ENCODE results near the gene RBPMS2. TPM values are rescaled to one million over a fixed set of nuclear protein-coding genes. Genes with fewer than 3 reads are reported as not detected.
A peak's percentile ranks its signal among the peaks of the same experiment; 100 is the strongest.

RBPMS2 gene
- polyA plus RNA-seq, 6 donors from 2014 or later: 0.29 to 0.64 (median 0.30) TPM; not detected in 2

- peaks cover 50 to 75% (median 65%) of the 10 kb centered on the region in 3 donors for H3K4me1 Mint-ChIP-seq
- H3K9me3 Mint-ChIP-seq: no peaks in the 10 kb centered on the region
- ATAC-seq (ENCODE audit: low read depth in 2 of 2) (no peak), DNase-seq (no peak)
- H3K27ac Mint-ChIP-seq: peak overlapping the region in 5 of 6 donors; percentile 4 to 77 (median 33)
- peak overlapping the region in 7 of 8 donors; percentile 82 to 95 (median 93) for H3K4me3 Mint-ChIP-seq
- H3K36me3 Mint-ChIP-seq: peaks cover 0 to 10% of the 10 kb centered on the region in 2 donors
- H3K27me3 Mint-ChIP-seq: no peaks in the 10 kb centered on the region
Observed at GRCh38 chr15:64701051-64701450, 74.3 kb downstream of the RBPMS2 start.

GRCh38 chr15:64699751-64700388 is 75.5 kb downstream of the RBPMS2 start:
- H3K9me3 Mint-ChIP-seq: no peaks in the 10 kb centered on the region

GRCh38 chr15:64698823-64699222 is 76.6 kb downstream of the RBPMS2 start:
- H3K27ac Mint-ChIP-seq: peak overlapping the region in 5 of 6 donors; percentile 29 to 95 (median 85)
- H3K36me3 Mint-ChIP-seq: peaks cover 0 to 10% of the 10 kb centered on the region in 2 donors
- H3K27me3 Mint-ChIP-seq: no peaks in the 10 kb centered on the region
- H3K4me1 Mint-ChIP-seq: peaks cover 61 to 95% (median 80%) of the 10 kb centered on the region in 3 donors
- H3K4me3 Mint-ChIP-seq: peak overlapping the region in 3 of 8 donors; percentile 4 to 26 (median 11)
- ATAC-seq (ENCODE audit: low read depth in 2 of 2) (no peak), DNase-seq (no peak)
- H3K9me3 Mint-ChIP-seq: no peaks in the 10 kb centered on the region

More at GRCh38 chr15:64699751-64700388, 75.5 kb downstream of the RBPMS2 start:
- no peak for DNase-seq
- Mint-ChIP-seq H3K27ac (peak overlapping the region; percentile 6 to 94 (median 64)), H3K4me1 (peaks cover 58 to 87% (median 76%) of the 10 kb centered on the region in 3 donors), H3K27me3 (no peaks in the 10 kb centered on the region), H3K36me3 (peaks cover 0 to 10% of the 10 kb centered on the region in 2 donors), H3K4me3 (peak overlapping the region in 4 of 8 donors; percentile 57 to 94 (median 84))
- no peak for ATAC-seq (ENCODE audit: low read depth in 2 of 2)

DNA sequence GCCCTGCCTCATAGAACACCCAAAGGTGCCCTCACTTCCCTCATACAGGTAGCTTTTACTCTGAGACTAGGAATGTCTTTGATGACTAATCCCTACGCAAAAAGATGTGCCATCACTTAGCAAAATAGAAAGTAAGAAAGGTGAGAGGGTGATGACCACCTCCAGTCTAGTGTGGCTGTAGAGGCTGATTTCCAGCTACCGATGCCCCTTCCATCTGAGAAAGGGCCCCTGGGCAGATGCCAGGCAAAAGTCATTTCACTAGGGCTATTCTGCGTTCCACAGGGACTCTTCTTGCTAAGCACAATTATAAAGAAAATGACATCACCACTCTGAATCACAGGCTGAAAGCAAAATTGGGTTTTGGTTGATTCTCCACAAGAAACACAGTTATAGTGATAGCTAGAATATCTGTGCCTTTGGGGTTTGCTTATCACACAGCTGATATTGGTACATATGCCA is 77.4 kb downstream of the RBPMS2 start:
- H3K9me3 Mint-ChIP-seq: no peaks in the 10 kb centered on the region
- peak overlapping the region in 5 of 6 donors; percentile 29 to 94 (median 74) for H3K27ac Mint-ChIP-seq
- peak overlapping the region in 1 of 8 donors; percentile 11 for H3K4me3 Mint-ChIP-seq
- H3K27me3 Mint-ChIP-seq: no peaks in the 10 kb centered on the region
- H3K36me3 Mint-ChIP-seq: peaks cover 0 to 10% of the 10 kb centered on the region in 2 donors
- ATAC-seq (ENCODE audit: low read depth in 2 of 2) (no peak), DNase-seq (no peak)
- peaks cover 57 to 96% (median 76%) of the 10 kb centered on the region in 3 donors for H3K4me1 Mint-ChIP-seq

- Mint-ChIP-seq H3K36me3 (peaks cover 0 to 10% of the 10 kb centered on the region in 2 donors), H3K4me3 (peak overlapping the region in 1 of 8 donors; percentile 16), H3K27me3 (no peaks in the 10 kb centered on the region), H3K27ac (peak overlapping the region; percentile 33 to 94 (median 86)), H3K9me3 (no peaks in the 10 kb centered on the region), H3K4me1 (peaks cover 48 to 94% (median 74%) of the 10 kb centered on the region in 3 donors)
- ATAC-seq (ENCODE audit: low read depth in 2 of 2) (no peak), DNase-seq (no peak)
Observed at GRCh38 chr15:64696481-64696880, 78.9 kb downstream of the RBPMS2 start.

- H3K9me3 Mint-ChIP-seq: no peaks in the 10 kb centered on the region
- DNase-seq (peak; percentile 88), ATAC-seq (ENCODE audit: low read depth in 2 of 2) (peak; percentile 99)
- peaks cover 43 to 90% (median 71%) of the 10 kb centered on the region in 3 donors for H3K4me1 Mint-ChIP-seq
- peak overlapping the region; percentile 1 to 81 (median 58) for H3K4me3 Mint-ChIP-seq
- H3K36me3 Mint-ChIP-seq: peaks cover 0 to 5% of the 10 kb centered on the region in 2 donors
- no peaks in the 10 kb centered on the region for H3K27me3 Mint-ChIP-seq
- H3K27ac Mint-ChIP-seq: peak overlapping the region; percentile 33 to 94 (median 86)
Observed at GRCh38 chr15:64695561-64695992, 79.8 kb downstream of the RBPMS2 start.

- DNase-seq: no peak
- Mint-ChIP-seq H3K4me3 (peak overlapping the region in 7 of 8 donors; percentile 28 to 79 (median 51)), H3K27ac (peak overlapping the region; percentile 33 to 94 (median 86)), H3K27me3 (no peaks in the 10 kb centered on the region), H3K4me1 (peaks cover 37 to 83% (median 63%) of the 10 kb centered on the region in 3 donors), H3K36me3 (no peaks in the 10 kb centered on the region), H3K9me3 (no peaks in the 10 kb centered on the region)
- no peak for ATAC-seq (ENCODE audit: low read depth in 2 of 2)
Observed at GRCh38 chr15:64694816-64695215, 80.6 kb downstream of the RBPMS2 start.

- ATAC-seq (ENCODE audit: low read depth in 2 of 2) (no peak), DNase-seq (no peak)
- peaks cover 27 to 66% (median 46%) of the 10 kb centered on the region in 3 donors for H3K4me1 Mint-ChIP-seq
- H3K36me3 Mint-ChIP-seq: peaks cover 0 to 4% of the 10 kb centered on the region in 2 donors
- H3K27ac Mint-ChIP-seq: peak overlapping the region in 4 of 6 donors; percentile 26 to 72 (median 46)
- H3K9me3 Mint-ChIP-seq: no peaks in the 10 kb centered on the region
- no peaks in the 10 kb centered on the region for H3K27me3 Mint-ChIP-seq
- no peak overlapping the region for H3K4me3 Mint-ChIP-seq
Observed at GRCh38 chr15:64693134-64693533, 82.3 kb downstream of the RBPMS2 start.

DNA sequence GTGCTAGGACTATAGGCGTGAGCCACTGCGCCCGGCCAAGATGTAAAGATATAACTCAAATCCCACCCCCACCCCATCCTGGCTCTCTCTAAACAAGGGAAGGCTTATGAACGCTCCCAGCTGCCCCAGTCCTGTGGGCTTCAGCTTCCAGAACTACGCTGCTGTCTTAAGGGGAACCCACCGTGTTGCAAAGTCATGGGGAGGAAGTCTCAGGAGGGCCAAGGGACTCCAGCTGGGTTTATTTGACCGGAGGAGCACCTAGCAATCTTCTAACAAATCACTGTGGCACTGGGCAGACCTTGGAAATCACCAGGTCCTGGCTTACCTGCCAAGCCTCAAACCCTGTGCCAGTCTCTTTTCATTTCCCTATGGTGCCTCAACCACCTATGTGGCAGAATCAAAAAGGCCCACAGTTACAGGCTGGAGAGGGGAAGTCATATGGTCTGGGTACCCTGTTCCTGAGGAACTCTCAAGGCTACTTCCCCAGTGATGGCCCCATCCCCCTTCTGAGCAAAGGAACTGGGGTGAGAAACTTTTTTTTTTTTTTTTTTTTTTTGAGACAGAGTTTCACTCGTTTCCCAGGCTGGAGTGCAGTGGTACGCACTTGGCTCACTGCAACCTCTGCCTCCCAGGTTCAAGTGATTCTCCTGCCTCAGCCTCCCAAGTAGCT is 83.4 kb downstream of the RBPMS2 start:
- peaks cover 0 to 14% of the 10 kb centered on the region in 2 donors for H3K36me3 Mint-ChIP-seq
- no peaks in the 10 kb centered on the region for H3K27me3 Mint-ChIP-seq
- no peak overlapping the region for H3K4me3 Mint-ChIP-seq
- H3K4me1 Mint-ChIP-seq: peaks cover 22 to 55% (median 39%) of the 10 kb centered on the region in 3 donors
- DNase-seq: no peak
- H3K27ac Mint-ChIP-seq: peak overlapping the region in 5 of 6 donors; percentile 16 to 66 (median 49)
- H3K9me3 Mint-ChIP-seq: no peaks in the 10 kb centered on the region
- ATAC-seq (ENCODE audit: low read depth in 2 of 2): no peak

DNA sequence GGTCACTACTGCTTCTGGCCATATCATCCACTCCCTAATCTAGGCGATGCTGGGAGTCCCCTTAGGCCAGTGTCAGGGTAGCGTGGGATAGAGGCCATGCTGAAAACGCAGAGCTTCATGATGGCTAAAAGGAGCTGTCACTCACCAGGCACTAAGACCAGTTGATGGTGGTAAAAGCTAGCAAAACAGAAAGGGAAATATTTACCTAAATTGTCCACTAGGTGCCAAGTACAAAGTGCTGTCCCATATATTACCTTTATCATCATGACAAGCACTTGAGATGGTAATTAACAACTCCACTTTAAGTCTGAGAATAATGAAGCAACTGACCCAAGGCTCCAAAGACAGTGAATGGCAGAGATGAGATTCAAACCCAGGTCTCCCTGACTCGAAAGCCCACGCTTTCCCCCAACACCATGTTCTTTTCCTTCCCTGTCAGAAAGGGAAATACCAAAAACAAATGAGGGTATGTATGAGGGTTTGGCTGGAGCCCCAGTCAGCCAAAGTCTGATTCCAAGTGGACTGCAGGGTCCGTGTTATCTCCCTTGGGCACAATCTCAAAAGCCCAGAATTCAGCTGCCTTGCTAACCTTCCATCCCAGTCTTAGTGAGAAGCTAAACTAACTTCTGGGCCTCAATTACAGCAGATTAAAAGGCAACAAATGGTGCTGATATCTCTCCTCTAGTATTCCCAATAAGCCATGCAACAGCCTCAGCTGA is 84.7 kb downstream of the RBPMS2 start:
- Mint-ChIP-seq H3K4me1 (peaks cover 18 to 43% (median 32%) of the 10 kb centered on the region in 3 donors), H3K4me3 (no peak overlapping the region), H3K9me3 (no peaks in the 10 kb centered on the region), H3K27me3 (no peaks in the 10 kb centered on the region), H3K27ac (peak overlapping the region in 3 of 6 donors; percentile 47 to 56 (median 52)), H3K36me3 (peaks cover 0 to 14% of the 10 kb centered on the region in 2 donors)
- DNase-seq (no peak), ATAC-seq (ENCODE audit: low read depth in 2 of 2) (no peak)

GRCh38 chr15:64690008-64690407 is 85.4 kb downstream of the RBPMS2 start:
- H3K27ac Mint-ChIP-seq: peak overlapping the region in 2 of 6 donors; percentile 24 to 49
- peak overlapping the region in 1 of 8 donors; percentile 65 for H3K4me3 Mint-ChIP-seq
- H3K9me3 Mint-ChIP-seq: no peaks in the 10 kb centered on the region
- H3K27me3 Mint-ChIP-seq: no peaks in the 10 kb centered on the region
- peaks cover 11 to 35% (median 24%) of the 10 kb centered on the region in 3 donors for H3K4me1 Mint-ChIP-seq
- no peak for ATAC-seq (ENCODE audit: low read depth in 2 of 2)
- no peak for DNase-seq
- peaks cover 0 to 14% of the 10 kb centered on the region in 2 donors for H3K36me3 Mint-ChIP-seq
